Panc1 (cell line): Measurements from ENCODE around the gene GATA5. TPM values are rescaled to one million over a fixed set of nuclear protein-coding genes. Genes with fewer than 3 reads are reported as not detected.
"Not testable (repeated sequence)": the region's sequence is repeated elsewhere in the genome, so short reads cannot be mapped to it uniquely, and the experiment has no call there.

Source experiments
- ATAC-seq: fragments of 200-7000 bp; cut with Tn5 transposase; 2 replicates; pipeline ENCODE4 v1.9.1; 2020; ENCODE audit warnings: mild to moderate bottlenecking, moderate library complexity
- BruUV-seq: library from RNA; stranded (reverse); fragments of 400-500 nt; replicated peaks from 2 replicates; lab custom pipeline; 2021; lab: Mats Ljungman, UMichigan
- CTCF ChIA-PET: fragments of 300-600 bp; sonication (Branson Sonifier 250); formaldehyde crosslinking; loops from one replicate; lab custom pipeline; 2022; ENCODE audit warnings: antibody characterized with exemption; lab: Charles Lee
- POLR2A ChIA-PET: fragments of 300-600 bp; sonication (Branson Sonifier 250); formaldehyde crosslinking; loops from one replicate; lab custom pipeline; 2022; ENCODE audit warnings: antibody characterized with exemption; lab: Charles Lee
- DNase-seq: peaks from one replicate; pipeline ENCODE4 v3.0.0-alpha.2; 2010; ENCODE audit warnings: low read depth, low spot score
- H3K27ac ChIP-seq: 2 replicates; pipeline ENCODE4 v1.5.1; 2011; ENCODE audit warnings: mild to moderate bottlenecking, low read length, inconsistent platforms
- H3K27me3 ChIP-seq: fragments of 200-500 bp; sonication (Bioruptor generic); 2 replicates; pipeline ENCODE4 v1.6.0; 2014; ENCODE audit warnings: low read length, inconsistent platforms; ENCODE audit not compliant: control insufficient read depth, insufficient read depth
- H3K36me3 ChIP-seq: fragments of 200-500 bp; sonication (Bioruptor generic); 2 replicates; pipeline ENCODE4 v1.5.1; 2014; ENCODE audit warnings: inconsistent platforms, mild to moderate bottlenecking, low read length, moderate library complexity; ENCODE audit not compliant: control insufficient read depth, insufficient read depth
- H3K4me1 ChIP-seq: 2 replicates; pipeline ENCODE4 v1.5.1; 2011; ENCODE audit warnings: inconsistent platforms, mild to moderate bottlenecking, low read length, moderate library complexity; ENCODE audit not compliant: control insufficient read depth, insufficient read depth
- H3K4me3 ChIP-seq, 2 experiments: 2 replicates each; pipeline ENCODE4 v1.5.1; 2011 to 2012; ENCODE audit warnings: low read depth in 2 of 2, low read length in 2 of 2, mild to moderate bottlenecking in 2 of 2, inconsistent platforms in 1 of 2, moderate library complexity in 1 of 2
- H3K9me3 ChIP-seq: fragments of 200-500 bp; sonication (Bioruptor generic); 2 replicates; pipeline ENCODE4 v1.5.1; 2014; ENCODE audit warnings: low read depth, mild to moderate bottlenecking, inconsistent platforms, low read length, moderate library complexity; ENCODE audit not compliant: control insufficient read depth, insufficient read depth
- POLR2AphosphoS5 ChIP-seq: IDR thresholded peaks from 2 replicates; pipeline ENCODE4 v1.6.1; 2012; ENCODE audit warnings: mild to moderate bottlenecking, low read depth, low read length, moderate library complexity
- REST ChIP-seq, 2 experiments: IDR thresholded peaks; 2 replicates each; pipeline ENCODE4 v1.6.1; 2011 to 2012; ENCODE audit warnings: low read depth in 2 of 2, control low read depth in 1 of 2, low read length in 1 of 2, mild to moderate bottlenecking in 1 of 2, moderate library complexity in 1 of 2; ENCODE audit not compliant: insufficient read depth in 1 of 2
- SIN3A ChIP-seq: IDR thresholded peaks from 2 replicates; pipeline ENCODE4 v1.6.1; 2012; ENCODE audit warnings: low read depth, mild to moderate bottlenecking, low read length, moderate library complexity, borderline replicate concordance; ENCODE audit not compliant: insufficient read depth
- TCF7L2 ChIP-seq: IDR thresholded peaks from 2 replicates; pipeline ENCODE4 v1.6.1; 2011; ENCODE audit warnings: mild to moderate bottlenecking, low read depth, low read length, inconsistent platforms
- in situ Hi-C: cut with HindIII; loops from 2 replicates; pipeline ENCODE4 v1.10.0; 2016; ENCODE audit warnings: low sequenced_read_pairs, low pct_unique_long_range_greater_than_20kb
- intact Hi-C: fragments of 100-400 bp; cut with micrococcal nuclease; formaldehyde crosslinking; loops from one replicate; pipeline ENCODE4 v1.10.0; 2022; ENCODE audit not compliant: unreplicated experiment
- total RNA-seq: library from RNA; stranded (reverse); gene quantifications from one replicate; pipeline ENCODE4 v1.2.1, GENCODE V29; 2021; ENCODE audit not compliant: unreplicated experiment
- TF ChIP-seq, protein P1 (sequence below): fragments of 450-650 bp; IDR thresholded peaks from 2 replicates; pipeline ENCODE4 v1.5.1; 2017; ENCODE audit warnings: mild to moderate bottlenecking

The GATA5 gene
- total RNA-seq, 1 experiment from 2014 or later: 53.2 TPM

DNA sequence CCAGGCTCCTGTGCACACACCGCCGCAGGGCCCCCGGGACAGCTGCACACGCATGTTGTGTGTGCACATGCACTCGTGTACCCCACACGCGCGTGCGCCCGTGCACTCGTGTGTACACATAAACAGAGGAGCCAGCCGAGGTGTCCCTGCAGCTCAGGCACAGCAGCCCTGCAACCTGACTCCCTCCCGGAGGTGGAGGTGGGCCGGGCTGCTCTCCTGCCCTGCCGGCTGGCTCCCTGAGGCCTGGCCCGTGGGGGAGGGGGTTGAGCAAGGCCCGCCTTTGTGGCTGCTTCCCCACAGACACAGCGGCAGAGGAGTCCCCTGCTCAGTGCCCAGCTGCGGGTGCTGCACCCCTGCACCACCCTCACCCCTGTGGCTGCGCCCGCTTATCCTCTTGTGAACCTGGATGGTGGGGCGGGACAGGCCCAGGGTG lies 49.1 kb downstream of the GATA5 start:
- DNase-seq (no peak), ATAC-seq (no peak)
- BruUV-seq: no TSS peak
- Histone ChIP-seq H3K9me3 (no peaks in the 10 kb centered on the region), H3K4me1 (no peaks in the 10 kb centered on the region; the same call in none of the 2 replicates), H3K36me3 (no peaks in the 10 kb centered on the region), H3K27me3 (no peaks in the 10 kb centered on the region), H3K4me3 (no peak overlapping the region), H3K27ac (no peak overlapping the region)
- in situ Hi-C loops: no loop called here
- no peak for TF ChIP-seq REST (IDR thresholded peaks at IDR 0.05; ENCODE audit: insufficient read depth in 1 of 2, low read depth in 2 of 2, low read length in 1 of 2)
- TF ChIP-seq, protein P1, sequence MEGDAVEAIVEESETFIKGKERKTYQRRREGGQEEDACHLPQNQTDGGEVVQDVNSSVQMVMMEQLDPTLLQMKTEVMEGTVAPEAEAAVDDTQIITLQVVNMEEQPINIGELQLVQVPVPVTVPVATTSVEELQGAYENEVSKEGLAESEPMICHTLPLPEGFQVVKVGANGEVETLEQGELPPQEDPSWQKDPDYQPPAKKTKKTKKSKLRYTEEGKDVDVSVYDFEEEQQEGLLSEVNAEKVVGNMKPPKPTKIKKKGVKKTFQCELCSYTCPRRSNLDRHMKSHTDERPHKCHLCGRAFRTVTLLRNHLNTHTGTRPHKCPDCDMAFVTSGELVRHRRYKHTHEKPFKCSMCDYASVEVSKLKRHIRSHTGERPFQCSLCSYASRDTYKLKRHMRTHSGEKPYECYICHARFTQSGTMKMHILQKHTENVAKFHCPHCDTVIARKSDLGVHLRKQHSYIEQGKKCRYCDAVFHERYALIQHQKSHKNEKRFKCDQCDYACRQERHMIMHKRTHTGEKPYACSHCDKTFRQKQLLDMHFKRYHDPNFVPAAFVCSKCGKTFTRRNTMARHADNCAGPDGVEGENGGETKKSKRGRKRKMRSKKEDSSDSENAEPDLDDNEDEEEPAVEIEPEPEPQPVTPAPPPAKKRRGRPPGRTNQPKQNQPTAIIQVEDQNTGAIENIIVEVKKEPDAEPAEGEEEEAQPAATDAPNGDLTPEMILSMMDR: no peak
- no peak for TF ChIP-seq TCF7L2
- TF ChIP-seq POLR2AphosphoS5: no peak
- TF ChIP-seq SIN3A: no peak
- intact Hi-C loops: no loop called here
- POLR2A ChIA-PET: interaction anchor here (0.6 kb wide), 1 partner anchor 58 kb away, joined by 3 read pairs; no protein-coding TSS in a partner anchor
- CTCF ChIA-PET: no interaction called here

GRCh38 chr20:62426059-62426348 lies 49.8 kb downstream of the GATA5 start:
- H3K27ac ChIP-seq, ATAC-seq, H3K27me3 ChIP-seq, in situ Hi-C loops, H3K9me3 ChIP-seq, intact Hi-C loops, BruUV-seq, H3K4me1 ChIP-seq, DNase-seq, H3K36me3 ChIP-seq, H3K4me3 ChIP-seq, POLR2A ChIA-PET: not testable (repeated sequence)
- CTCF ChIA-PET: interaction anchor here (0.6 kb wide), 1 partner anchor 58 kb away, joined by 6 read pairs; no protein-coding TSS in a partner anchor

DNA sequence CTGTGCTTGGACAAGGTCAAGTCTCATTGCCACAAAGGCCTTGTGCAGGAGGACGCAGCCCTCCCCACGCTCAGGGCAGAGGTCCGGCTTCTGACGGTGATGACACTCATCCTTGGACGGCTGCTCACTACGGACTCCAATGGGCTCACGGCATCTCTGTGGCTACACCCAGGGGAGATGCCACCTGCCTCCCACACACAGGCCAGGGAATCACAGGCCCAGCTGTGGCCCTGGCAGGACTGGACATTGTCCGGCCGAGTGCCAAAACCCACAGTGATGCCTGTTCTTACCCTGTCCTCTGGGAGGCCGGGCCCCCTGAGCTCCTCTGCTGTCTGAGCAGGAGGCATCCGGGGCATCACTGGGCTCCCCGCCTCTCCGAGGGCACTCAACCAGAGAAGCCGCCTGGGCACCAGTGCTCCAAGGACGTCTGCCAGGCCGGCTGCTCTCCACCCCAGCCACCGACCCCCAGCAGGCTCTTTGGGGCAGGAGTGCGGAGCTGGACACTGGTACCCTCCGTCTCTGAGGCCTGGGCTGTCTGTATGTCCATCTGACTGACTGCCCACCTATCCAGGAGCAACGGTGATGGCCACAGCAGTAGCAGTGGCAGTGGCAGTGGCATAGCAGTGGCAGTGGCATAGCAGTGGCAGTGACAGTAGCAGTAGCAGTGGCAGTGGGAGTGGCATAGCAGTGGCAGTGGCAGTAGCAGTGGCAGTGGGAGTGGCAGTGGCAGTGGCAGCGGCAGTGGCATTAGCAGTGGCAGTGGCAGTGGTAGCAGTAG lies 50.3 kb downstream of the GATA5 start:
- in situ Hi-C loops (no loop called here), intact Hi-C loops (no loop called here)
- no peaks in the 10 kb centered on the region for H3K9me3 ChIP-seq
- H3K4me1 ChIP-seq: no peaks in the 10 kb centered on the region; the same call in none of the 2 replicates
- ChIA-PET POLR2A (no interaction called here), CTCF (interaction anchor here (0.5 to 0.6 kb wide), 2 partner anchors 34 to 57 kb away, joined by 3 to 6 read pairs; no protein-coding TSS in a partner anchor)
- no peak for ATAC-seq
- no TSS peak for BruUV-seq
- DNase-seq: no peak
- H3K4me3 ChIP-seq: no peak overlapping the region
- no peaks in the 10 kb centered on the region for H3K27me3 ChIP-seq
- no peak overlapping the region for H3K27ac ChIP-seq
- TF ChIP-seq POLR2AphosphoS5: no peak
- no peak for TF ChIP-seq TCF7L2
- H3K36me3 ChIP-seq: no peaks in the 10 kb centered on the region
